PFSK-1 (cell line): Measurements from ENCODE around the gene DRD4.

ENCODE experiments used
- POLR2AphosphoS5 ChIP-seq: IDR thresholded peaks from 2 replicates; pipeline ENCODE4 v1.6.1; 2012; ENCODE audit warnings: low read depth, mild to moderate bottlenecking, control low read depth, low read length, moderate library complexity
- TAF1 ChIP-seq: IDR thresholded peaks from 2 replicates; pipeline ENCODE4 v1.6.1; 2012; ENCODE audit warnings: low read length, control low read depth, borderline replicate concordance; ENCODE audit not compliant: insufficient read depth

DNA sequence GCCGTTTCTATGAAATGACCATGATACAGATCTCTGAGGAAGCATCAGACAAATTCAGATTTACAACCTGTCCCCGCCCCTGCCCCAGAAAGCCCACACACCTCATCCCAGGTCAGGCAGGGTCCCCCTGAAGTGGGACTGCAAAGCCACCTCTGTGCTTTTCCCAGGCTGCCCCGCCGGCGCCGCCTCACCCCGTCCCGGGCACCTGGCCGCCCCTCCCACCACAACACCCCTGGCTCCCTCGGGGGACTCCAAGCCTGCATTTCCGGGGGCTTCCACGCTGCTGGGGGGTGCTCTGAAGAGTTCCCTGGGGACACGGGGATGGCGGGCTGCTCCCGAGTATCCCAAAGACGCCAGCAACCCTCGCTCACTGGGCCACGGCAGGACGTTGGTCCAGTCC lies 23.2 kb downstream of the DRD4 start:
- TF ChIP-seq POLR2AphosphoS5 (no peak), TAF1 (no peak)
